SK-N-SH treated with all-trans-retinoic acid at 6 μM for 48 hours (cell line): Measurements from ENCODE around the gene TADA2B.

Source experiments
- ATAC-seq: fragments of 200-7000 bp; cut with Tn5 transposase; 3 replicates; pipeline ENCODE4 v1.9.1; 2020; ENCODE audit warnings: mild to moderate bottlenecking, moderate library complexity
- ARNTL ChIP-seq: fragments of 450-650 bp; formaldehyde crosslinking; IDR thresholded peaks from 2 replicates; pipeline ENCODE4 v1.5.0; 2020; ENCODE audit warnings: low read depth, mild to moderate bottlenecking, moderate library complexity, borderline replicate concordance
- CREB5 ChIP-seq: fragments of 250-450 bp; sonication (Bioruptor Pico); IDR thresholded peaks from 2 replicates; pipeline ENCODE4 v1.5.1; 2020; ENCODE audit warnings: low read depth, mild to moderate bottlenecking, moderate library complexity
- CSDC2 ChIP-seq: fragments of 250-450 bp; sonication (Bioruptor Pico); IDR thresholded peaks from 2 replicates; pipeline ENCODE4 v1.5.0; 2020; ENCODE audit warnings: mild to moderate bottlenecking, moderate library complexity
- CSRNP3 ChIP-seq: fragments of 250-450 bp; sonication (Bioruptor Pico); IDR thresholded peaks from 2 replicates; pipeline ENCODE4 v1.5.1; 2021; ENCODE audit warnings: mild to moderate bottlenecking, moderate library complexity
- ESRRG ChIP-seq: fragments of 250-450 bp; sonication (Bioruptor Pico); IDR thresholded peaks from 2 replicates; pipeline ENCODE4 v1.6.1; 2021; ENCODE audit warnings: mild to moderate bottlenecking
- GLIS3 ChIP-seq: fragments of 250-450 bp; sonication (Bioruptor Pico); IDR thresholded peaks from 2 replicates; pipeline ENCODE4 v1.5.0; 2020; ENCODE audit warnings: mild to moderate bottlenecking, moderate library complexity
- ISL1 ChIP-seq: fragments of 250-450 bp; sonication (Bioruptor Pico); IDR thresholded peaks from 2 replicates; pipeline ENCODE4 v2.1.2; 2022; ENCODE audit warnings: mild to moderate bottlenecking, moderate library complexity
- OSR1 ChIP-seq: fragments of 250-450 bp; sonication (Bioruptor Pico); IDR thresholded peaks from 2 replicates; pipeline ENCODE4 v1.8.0; 2022; ENCODE audit warnings: moderate library complexity, mild to moderate bottlenecking, inconsistent platforms
- PATZ1 ChIP-seq: fragments of 250-450 bp; sonication (Bioruptor Pico); IDR thresholded peaks from 2 replicates; pipeline ENCODE4 v1.8.0; 2020; ENCODE audit warnings: mild to moderate bottlenecking, moderate library complexity, borderline replicate concordance
- PPARA ChIP-seq: fragments of 250-450 bp; sonication (Bioruptor Pico); IDR thresholded peaks from 2 replicates; pipeline ENCODE4 v1.5.0; 2020; ENCODE audit warnings: mild to moderate bottlenecking, borderline replicate concordance
- RARB ChIP-seq: fragments of 250-450 bp; sonication (Bioruptor Pico); IDR thresholded peaks from 2 replicates; pipeline ENCODE4 v1.8.0; 2021; ENCODE audit warnings: mild to moderate bottlenecking, moderate library complexity
- SNAI2 ChIP-seq: fragments of 250-450 bp; sonication (Bioruptor Pico); IDR thresholded peaks from 2 replicates; pipeline ENCODE4 v1.5.0; 2020; ENCODE audit warnings: mild to moderate bottlenecking, moderate library complexity
- TCF4 ChIP-seq: fragments of 250-450 bp; sonication (Bioruptor Pico); IDR thresholded peaks from 2 replicates; pipeline ENCODE4 v1.8.0; 2021; ENCODE audit warnings: mild to moderate bottlenecking, moderate library complexity, borderline replicate concordance
- TOX ChIP-seq: fragments of 250-450 bp; sonication (Bioruptor Pico); IDR thresholded peaks from 2 replicates; pipeline ENCODE4 v1.8.0; 2021; ENCODE audit warnings: mild to moderate bottlenecking, moderate library complexity, borderline replicate concordance
- TSHZ2 ChIP-seq: fragments of 250-450 bp; sonication (Bioruptor Pico); IDR thresholded peaks from 2 replicates; pipeline ENCODE4 v1.5.0; 2020; ENCODE audit warnings: mild to moderate bottlenecking, moderate library complexity
- ZC3H10 ChIP-seq: fragments of 250-450 bp; sonication (Bioruptor Pico); IDR thresholded peaks from 2 replicates; pipeline ENCODE4 v1.5.1; 2021; ENCODE audit warnings: mild to moderate bottlenecking, moderate library complexity
- ZFP3 ChIP-seq: fragments of 250-450 bp; sonication (Bioruptor Pico); IDR thresholded peaks from 2 replicates; pipeline ENCODE4 v1.5.0; 2020; ENCODE audit warnings: mild to moderate bottlenecking, moderate library complexity
- ZFP30 ChIP-seq: fragments of 450-650 bp; formaldehyde crosslinking; IDR thresholded peaks from 2 replicates; pipeline ENCODE4 v1.5.0; 2022; ENCODE audit warnings: mild to moderate bottlenecking, moderate library complexity
- ZNF565 ChIP-seq: fragments of 450-650 bp; formaldehyde crosslinking; conservative IDR thresholded peaks from 2 replicates; pipeline ENCODE4 v1.5.0; 2020; ENCODE audit warnings: low read depth, mild to moderate bottlenecking, moderate library complexity
- ZNF70 ChIP-seq: fragments of 450-650 bp; formaldehyde crosslinking; IDR thresholded peaks from 2 replicates; pipeline ENCODE4 v1.5.0; 2020; ENCODE audit warnings: mild to moderate bottlenecking, moderate library complexity
- ZNF8 ChIP-seq: fragments of 450-650 bp; formaldehyde crosslinking; IDR thresholded peaks from 2 replicates; pipeline ENCODE4 v1.5.0; 2020; ENCODE audit warnings: mild to moderate bottlenecking, moderate library complexity

The TADA2B gene

GRCh38 chr4:7014815-7015214 is 28.4 kb upstream of the TADA2B start:
- ATAC-seq: no peak
- TF ChIP-seq OSR1 (no peak), PPARA (CRISPR knock-in tag) (no peak), ZFP3 (CRISPR knock-in tag) (no peak), CREB5 (CRISPR knock-in tag) (no peak), SNAI2 (no peak), ARNTL (CRISPR knock-in tag) (no peak)

GRCh38 chr4:7015383-7016035 is 27.7 kb upstream of the TADA2B start:
- ATAC-seq: no peak
- TF ChIP-seq ZC3H10 (CRISPR knock-in tag) (no peak), PATZ1 (CRISPR knock-in tag) (no peak), ZFP30 (CRISPR knock-in tag) (no peak), OSR1 (no peak), TOX (CRISPR knock-in tag) (no peak), ZNF8 (CRISPR knock-in tag) (no peak), CSDC2 (no peak), CSRNP3 (no peak), ZNF565 (CRISPR knock-in tag) (no peak), TSHZ2 (CRISPR knock-in tag) (no peak), TCF4 (CRISPR knock-in tag) (no peak)

- ATAC-seq: no peak
- TF ChIP-seq RARB (no peak), ISL1 (CRISPR knock-in tag) (no peak), ZNF565 (CRISPR knock-in tag) (no peak), ESRRG (no peak), ZNF70 (CRISPR knock-in tag) (no peak), OSR1 (no peak), CSDC2 (no peak), PATZ1 (CRISPR knock-in tag) (no peak), ARNTL (CRISPR knock-in tag) (no peak), CREB5 (CRISPR knock-in tag) (no peak), CSRNP3 (no peak), GLIS3 (no peak)
- TF ChIP-seq, all 23 proteins: peak for 0
Measured at GRCh38 chr4:7016086-7016485, 27.1 kb upstream of the TADA2B start.
